ENCODE measurements around the gene THBD.

GRCh38 chr20:23083553-23084220 lies 34.2 kb upstream of the THBD start:
- TF ChIP-seq CTCF (IDR thresholded peaks at IDR 0.05) (no peak), POLR2A (IDR thresholded peaks at IDR 0.05) (no peak)

Measured in right lobe of liver (tissue), 4 donors.